MM.1S (cell line): ENCODE data around the gene DCAF4.

ENCODE experiments used
- CTCF ChIP-seq: fragments of 300-600 bp; sonication (generic); IDR thresholded peaks from 2 replicates; pipeline ENCODE4 v1.5.1; 2016; ENCODE audit warnings: antibody characterized with exemption, low read length, mixed read lengths
- EZH2 ChIP-seq: fragments of 300-600 bp; sonication (generic); optimal IDR thresholded peaks from 2 replicates; pipeline ENCODE3; 2017; ENCODE audit warnings: low read depth, mild to moderate bottlenecking, antibody characterized with exemption, low read length, mixed read lengths
- EZH2phosphoT487 ChIP-seq: fragments of 300-600 bp; sonication (generic); IDR thresholded peaks from 2 replicates; pipeline ENCODE4 v1.6.1; 2018; ENCODE audit warnings: antibody characterized with exemption, low read length

- TF ChIP-seq EZH2phosphoT487 (no peak), CTCF (no peak), EZH2 (no peak)
Measured at GRCh38 chr14:72999316-72999715, 73.1 kb downstream of the DCAF4 start.
